Astrocyte (in vitro differentiated cells and primary cell): Measurements from ENCODE around the gene BICD1. TPM values are rescaled to one million over a fixed set of nuclear protein-coding genes. Genes with fewer than 3 reads are reported as not detected.

ENCODE experiments used
- DNase-seq: peaks from one replicate; pipeline ENCODE4 v3.0.0-alpha.2; 2010; ENCODE audit warnings: low read depth
- FAIRE-seq: peaks from 2 replicates; lab custom pipeline; 2011; peaks lifted over from hg19 to GRCh38; lab: Jason Lieb, UNC
- H2AFZ ChIP-seq: 2 replicates; pipeline ENCODE4 v1.6.0; 2012; ENCODE audit warnings: low read depth, low read length, inconsistent platforms
- H3K27ac ChIP-seq: 2 replicates; pipeline ENCODE4 v1.5.1; 2011; ENCODE audit warnings: low read depth, low read length, inconsistent platforms
- H3K27me3 ChIP-seq: 2 replicates; pipeline ENCODE4 v1.6.0; 2011; ENCODE audit warnings: low read length, inconsistent platforms; ENCODE audit not compliant: insufficient read depth
- H3K36me3 ChIP-seq: 2 replicates; pipeline ENCODE4 v1.5.1; 2011; ENCODE audit warnings: low read length, inconsistent platforms; ENCODE audit not compliant: insufficient read depth
- H3K4me1 ChIP-seq: 2 replicates; pipeline ENCODE4 v1.5.1; 2011; ENCODE audit warnings: low read length, inconsistent platforms; ENCODE audit not compliant: insufficient read depth
- H3K4me2 ChIP-seq: 2 replicates; pipeline ENCODE4 v1.6.0; 2012; ENCODE audit warnings: low read length, inconsistent platforms
- H3K4me3 ChIP-seq: 2 replicates; pipeline ENCODE4 v1.5.1; 2011; ENCODE audit warnings: low read depth, mild to moderate bottlenecking, low read length, inconsistent platforms; ENCODE audit not compliant: insufficient read depth
- H3K79me2 ChIP-seq: 2 replicates; pipeline ENCODE4 v1.6.0; 2012; ENCODE audit warnings: mild to moderate bottlenecking, low read length, inconsistent platforms; ENCODE audit not compliant: insufficient read depth
- H3K9ac ChIP-seq: 2 replicates; pipeline ENCODE4 v1.6.0; 2012; ENCODE audit warnings: mild to moderate bottlenecking, low read length, inconsistent platforms
- H3K9me3 ChIP-seq: 2 replicates; pipeline ENCODE4 v1.5.1; 2012; ENCODE audit warnings: low read depth, mild to moderate bottlenecking, low read length, inconsistent platforms; ENCODE audit not compliant: insufficient read depth
- H4K20me1 ChIP-seq: 2 replicates; pipeline ENCODE4 v1.6.0; 2012; ENCODE audit warnings: low read length, inconsistent platforms; ENCODE audit not compliant: insufficient read depth
- H3K27ac Mint-ChIP-seq: one replicate; pipeline ENCODE4 v1.8.0; 2021; ENCODE audit warnings: mild to moderate bottlenecking, mixed read lengths; ENCODE audit not compliant: unreplicated experiment
- H3K27me3 Mint-ChIP-seq: one replicate; pipeline ENCODE4 v1.8.0; 2021; ENCODE audit warnings: low read depth, mixed read lengths; ENCODE audit not compliant: unreplicated experiment
- H3K36me3 Mint-ChIP-seq: one replicate; pipeline ENCODE4 v1.8.0; 2021; ENCODE audit warnings: low read depth, mixed read lengths; ENCODE audit not compliant: unreplicated experiment
- H3K4me1 Mint-ChIP-seq: one replicate; pipeline ENCODE4 v1.8.0; 2021; ENCODE audit warnings: low read depth, mixed read lengths; ENCODE audit not compliant: unreplicated experiment
- H3K4me3 Mint-ChIP-seq: one replicate; pipeline ENCODE4 v1.8.0; 2021; ENCODE audit warnings: mild to moderate bottlenecking, moderate library complexity, mixed read lengths; ENCODE audit not compliant: unreplicated experiment
- H3K9me3 Mint-ChIP-seq: one replicate; pipeline ENCODE4 v1.8.0; 2021; ENCODE audit warnings: mild to moderate bottlenecking, mixed read lengths; ENCODE audit not compliant: unreplicated experiment
- CTCF ChIP-seq: IDR thresholded peaks from 2 replicates; pipeline ENCODE4 v1.5.1; 2011; ENCODE audit warnings: low read depth, mild to moderate bottlenecking, inconsistent platforms, low read length, moderate library complexity; ENCODE audit not compliant: insufficient read depth
- EZH2 ChIP-seq: IDR thresholded peaks from 2 replicates; pipeline ENCODE4 v1.6.1; 2012; ENCODE audit warnings: mild to moderate bottlenecking, low read length, inconsistent platforms; ENCODE audit not compliant: insufficient read depth
- total RNA-seq: library from RNA; stranded (reverse); gene quantifications from 2 replicates; pipeline ENCODE4 v1.2.1, GENCODE V29; 2021

BICD1 gene
- total RNA-seq, 1 donor from 2014 or later = 28.7 TPM

DNA sequence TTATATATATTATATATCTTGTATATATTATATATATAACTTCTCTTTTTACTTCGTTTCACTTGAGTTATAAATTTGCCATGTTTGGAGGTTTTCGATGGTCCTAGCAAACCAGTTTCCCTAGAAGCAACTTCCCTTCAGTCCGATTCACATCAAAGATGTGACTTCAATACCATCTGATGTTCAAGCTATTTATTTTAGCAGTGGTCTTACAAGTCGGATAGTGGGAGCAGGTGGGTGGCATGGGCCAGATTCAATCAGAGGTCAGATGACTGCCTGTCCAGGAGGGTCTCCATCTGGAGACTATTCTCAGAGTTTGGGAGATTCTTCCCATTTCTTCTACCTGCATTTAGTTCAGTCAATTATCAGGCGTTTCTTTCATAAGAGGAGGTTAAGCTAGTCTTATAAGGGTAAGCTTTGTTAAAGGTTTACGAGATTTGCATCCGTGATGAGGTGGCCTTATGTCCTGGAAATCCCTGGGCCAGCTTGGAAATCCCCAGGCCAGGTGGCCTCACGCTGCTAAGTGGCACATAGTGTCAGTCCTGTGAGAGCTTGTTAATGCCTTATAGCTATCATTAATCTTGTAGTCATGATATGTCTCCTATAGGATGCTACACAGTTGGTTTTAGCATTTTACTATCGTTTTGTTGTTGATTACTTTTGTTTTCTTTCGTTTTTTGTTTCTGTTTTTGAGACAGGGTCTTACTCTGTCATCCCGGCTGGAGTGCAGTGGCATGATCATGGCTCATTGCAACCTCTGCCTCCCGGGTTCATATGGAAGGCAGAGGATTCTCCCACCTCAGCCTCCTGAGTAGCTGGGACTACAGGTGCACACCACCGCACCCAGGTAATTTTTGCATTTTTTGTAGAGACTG, 145.8 kb downstream of the BICD1 start:
- Histone ChIP-seq H2AFZ (no peak overlapping the region), H3K9ac (no peak overlapping the region), H3K9me3 (no peaks in the 10 kb centered on the region), H3K4me3 (no peak overlapping the region), H3K4me1 (no peaks in the 10 kb centered on the region), H3K27me3 (no peaks in the 10 kb centered on the region), H3K4me2 (no peak overlapping the region), H3K79me2 (peaks cover 44% of the 10 kb centered on the region), H3K36me3 (no peaks in the 10 kb centered on the region), H4K20me1 (peaks cover 28% of the 10 kb centered on the region), H3K27ac (no peak overlapping the region)
- no peak overlapping the region for H3K27ac Mint-ChIP-seq
- H3K27me3 Mint-ChIP-seq = no peaks in the 10 kb centered on the region
- no peak for DNase-seq
- FAIRE-seq = no peak
- TF ChIP-seq EZH2 = no peak
- no peak for TF ChIP-seq CTCF
- H3K4me3 Mint-ChIP-seq = no peak overlapping the region
- H3K9me3 Mint-ChIP-seq = no peaks in the 10 kb centered on the region
- peaks cover 4% of the 10 kb centered on the region for H3K36me3 Mint-ChIP-seq
- H3K4me1 Mint-ChIP-seq = peaks cover 10% of the 10 kb centered on the region

- Mint-ChIP-seq H3K27ac (no peak overlapping the region), H3K9me3 (peaks cover under 1% of the 10 kb centered on the region), H3K27me3 (no peaks in the 10 kb centered on the region), H3K4me1 (peaks cover 10% of the 10 kb centered on the region), H3K36me3 (peaks cover 3% of the 10 kb centered on the region), H3K4me3 (no peak overlapping the region)
- Histone ChIP-seq H3K27ac (no peak overlapping the region), H3K4me2 (no peak overlapping the region), H3K36me3 (no peaks in the 10 kb centered on the region), H3K9me3 (no peaks in the 10 kb centered on the region), H3K79me2 (peaks cover 40% of the 10 kb centered on the region), H2AFZ (no peak overlapping the region), H3K4me3 (no peak overlapping the region), H3K4me1 (no peaks in the 10 kb centered on the region), H3K27me3 (no peaks in the 10 kb centered on the region), H4K20me1 (peaks cover 28% of the 10 kb centered on the region), H3K9ac (no peak overlapping the region)
- TF ChIP-seq CTCF (no peak), EZH2 (no peak)
- no peak for DNase-seq
- FAIRE-seq = no peak
Observed at GRCh38 chr12:32253154-32253790, 146.6 kb downstream of the BICD1 start.
